GM18499 (cell line): Measurements from ENCODE around the gene SLC12A8.

Experiments
- ATAC-seq: cut with Tn5 transposase; IDR thresholded peaks from one replicate; pipeline ENCODE4 v1.9.1; 2021; ENCODE audit warnings: moderate number of reproducible peaks; ENCODE audit not compliant: insufficient read depth, unreplicated experiment

The SLC12A8 gene

DNA sequence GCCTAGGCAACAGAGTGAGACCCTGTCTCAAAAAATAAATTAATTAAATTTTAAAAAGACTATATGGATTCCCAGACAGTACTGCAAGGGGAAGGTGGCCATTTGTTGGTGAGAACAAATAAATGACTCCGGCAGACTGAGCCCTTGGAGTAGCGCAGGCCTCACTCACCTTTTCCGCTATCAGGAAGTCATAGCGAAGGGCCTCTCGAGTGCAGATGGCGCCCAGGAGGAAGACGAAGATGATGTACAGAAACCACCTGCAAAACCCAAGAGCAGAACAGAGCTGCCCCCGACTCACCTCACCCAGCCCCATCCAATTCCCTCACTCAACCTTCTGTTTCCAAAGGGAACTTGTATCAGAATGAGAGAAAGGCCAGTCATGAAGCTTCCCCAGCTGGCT lies 93.9 kb downstream of the SLC12A8 start:
- no peak for ATAC-seq

DNA sequence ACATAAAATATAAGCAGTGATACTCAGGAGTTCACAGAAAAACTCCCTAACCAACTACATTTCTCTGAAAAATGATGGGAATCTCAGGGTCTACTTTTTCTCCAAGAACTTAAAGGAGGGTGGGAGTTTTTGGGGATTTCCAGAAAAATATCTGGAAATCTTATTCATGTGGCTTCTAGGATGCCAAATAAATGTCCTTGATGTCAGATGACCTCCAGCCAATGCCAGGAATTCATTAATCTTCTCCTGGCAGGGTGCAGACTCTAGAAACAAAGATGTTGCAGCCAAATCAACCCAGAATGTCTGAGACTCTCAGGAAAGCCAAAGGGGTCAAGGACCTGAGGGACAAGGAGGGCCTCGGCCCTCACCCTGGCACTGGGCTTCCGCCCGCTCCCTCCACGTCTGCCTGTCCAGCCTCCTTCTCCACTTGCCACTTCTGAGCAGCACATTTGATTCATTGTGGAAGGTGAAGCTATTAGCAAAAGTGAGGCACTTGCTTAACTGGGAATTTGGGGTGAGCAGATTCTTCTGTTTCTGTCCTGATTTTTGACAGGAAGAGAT lies 94.8 kb downstream of the SLC12A8 start:
- ATAC-seq, result no peak

DNA sequence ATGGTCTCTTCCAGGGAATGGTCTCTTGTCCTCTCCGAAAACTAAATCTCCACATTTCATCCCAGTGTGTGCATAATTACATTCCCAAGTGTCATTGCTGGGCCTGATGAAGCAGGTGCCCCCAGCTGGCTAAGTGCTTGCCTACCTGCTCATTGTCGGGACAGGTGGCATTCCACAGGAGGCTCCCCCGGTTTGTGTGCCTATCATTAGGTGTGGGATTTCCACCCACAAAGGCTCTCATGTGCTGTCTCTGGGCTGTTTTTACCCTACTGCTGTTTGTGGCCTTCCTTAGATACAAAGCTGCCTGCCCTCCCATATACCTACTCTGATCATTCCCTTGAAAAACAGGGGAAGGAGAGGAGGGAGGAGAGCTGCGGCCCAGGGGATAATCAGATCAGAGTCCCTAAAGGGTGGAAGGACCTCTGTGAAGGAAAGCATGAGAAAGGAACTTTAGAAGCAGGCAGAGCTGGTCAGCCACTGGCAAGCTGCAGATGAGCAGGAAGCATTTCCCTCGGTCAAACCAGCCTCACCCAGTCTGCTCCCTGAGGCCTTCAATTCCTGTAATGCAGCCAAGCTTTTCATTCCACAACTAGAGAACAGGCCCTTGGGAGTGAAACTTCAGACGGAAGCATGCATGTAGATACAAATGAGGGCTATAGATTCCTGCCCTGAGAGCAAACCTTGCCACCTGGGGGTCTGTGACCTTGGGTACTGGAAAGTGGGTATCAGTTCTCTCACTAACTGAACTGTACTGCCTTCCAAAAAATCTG lies 96.1 kb downstream of the SLC12A8 start:
- no peak for ATAC-seq

DNA sequence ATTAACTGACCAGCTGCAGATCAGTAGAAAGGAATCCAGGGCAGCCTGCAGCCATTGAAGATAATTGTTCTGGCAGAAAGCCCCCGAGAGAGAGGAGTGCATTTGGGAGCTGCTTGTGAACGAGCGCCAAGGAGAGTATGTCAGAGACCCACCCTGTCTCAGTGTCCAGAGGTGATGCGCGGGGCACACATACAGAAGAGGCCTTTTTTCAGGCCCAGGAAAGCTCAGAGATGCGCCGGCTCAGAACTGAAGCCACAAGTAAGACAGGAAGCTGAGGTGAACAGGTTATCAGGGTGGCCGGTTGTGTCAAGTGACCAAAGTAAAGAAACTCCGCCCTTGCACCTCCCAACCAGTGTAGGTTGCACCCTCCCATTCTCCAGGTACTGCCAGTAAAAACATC lies 96.9 kb downstream of the SLC12A8 start:
- ATAC-seq, result no peak

GRCh38 chr3:125112981-125113380 lies 99.6 kb downstream of the SLC12A8 start:
- no peak for ATAC-seq

GRCh38 chr3:125110876-125111480 lies 101.6 kb downstream of the SLC12A8 start:
- no peak for ATAC-seq

- no peak for ATAC-seq
These were observed 102.3 kb downstream of the SLC12A8 start for GRCh38 chr3:125110016-125110875.

- no peak for ATAC-seq
These were observed 103.0 kb downstream of the SLC12A8 start for GRCh38 chr3:125109536-125109925.

DNA sequence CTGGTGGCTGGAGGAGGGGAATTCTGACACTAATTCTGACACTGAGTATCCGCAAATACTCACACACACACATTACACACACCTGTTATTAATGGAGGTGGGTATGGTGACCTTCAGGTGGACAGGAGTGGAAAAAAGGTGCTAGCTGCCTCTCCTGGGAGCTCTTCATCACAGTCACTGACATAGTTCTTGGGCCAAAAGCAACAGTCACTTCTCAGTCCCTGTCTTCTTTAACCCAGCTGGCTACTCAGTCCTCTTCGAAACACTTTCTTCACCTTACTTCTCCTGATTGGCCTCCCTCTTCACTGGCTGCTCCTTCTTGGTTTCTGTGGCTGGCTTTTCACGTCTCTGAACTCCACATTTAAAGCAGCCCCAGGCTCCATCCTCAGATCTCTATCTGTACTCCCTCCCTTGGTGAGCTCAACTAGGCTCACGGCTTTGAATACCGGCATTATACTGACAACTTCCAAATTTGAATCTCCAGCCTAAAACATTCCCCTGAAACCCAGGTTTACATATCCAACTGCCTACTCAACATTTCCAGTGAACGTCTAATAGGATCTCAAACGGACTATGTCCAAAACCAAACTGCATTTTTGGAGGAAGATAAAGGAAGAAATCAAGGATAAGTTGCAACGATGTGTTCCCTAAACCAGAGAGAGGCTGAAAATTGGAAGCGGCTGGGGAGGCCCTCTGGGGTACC lies 103.6 kb downstream of the SLC12A8 start:
- no peak for ATAC-seq

- no peak for ATAC-seq
These were observed 104.5 kb downstream of the SLC12A8 start for GRCh38 chr3:125107861-125108567.

GRCh38 chr3:125107363-125107762 lies 105.2 kb downstream of the SLC12A8 start:
- no peak for ATAC-seq

GRCh38 chr3:125105116-125105515 lies 107.4 kb downstream of the SLC12A8 start:
- ATAC-seq, result no peak

DNA sequence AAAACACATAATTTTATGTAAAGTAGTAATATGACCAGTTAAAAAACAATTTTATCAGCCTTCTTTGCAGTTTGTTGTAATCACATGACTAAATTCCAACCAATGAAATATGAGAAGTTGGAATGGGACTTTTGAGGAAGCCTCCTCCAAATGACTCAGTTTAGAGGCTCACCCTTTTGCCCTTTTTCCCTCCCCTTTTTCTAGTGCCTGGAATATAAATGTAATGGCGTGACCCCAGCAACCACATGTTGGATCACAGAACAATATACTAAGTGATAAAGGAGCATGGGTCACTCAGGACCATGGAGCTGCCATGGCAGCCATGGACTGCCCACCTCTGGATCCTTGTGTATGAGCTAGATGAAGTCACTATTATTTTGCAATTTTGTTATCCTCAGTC lies 107.9 kb downstream of the SLC12A8 start:
- ATAC-seq, result no peak

DNA sequence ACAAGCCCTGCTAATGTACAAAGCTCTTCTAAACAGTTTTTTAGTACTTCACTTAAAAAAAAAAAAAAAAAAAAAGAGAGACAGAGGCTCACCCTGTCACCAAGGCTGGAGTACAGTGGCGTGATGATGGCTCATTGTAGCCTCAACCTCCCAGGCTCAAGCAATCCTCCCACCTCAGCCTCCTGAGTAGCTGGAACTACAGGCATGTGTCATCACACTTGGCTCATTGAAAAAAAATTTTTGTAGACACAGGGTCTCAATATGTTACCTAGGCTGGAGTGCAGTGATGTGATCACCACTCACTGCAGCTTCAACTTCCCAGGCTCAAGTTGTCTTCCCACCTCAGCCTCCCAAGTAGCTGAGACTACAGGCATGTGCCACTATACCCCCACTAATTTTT lies 109.1 kb downstream of the SLC12A8 start:
- no peak for ATAC-seq

- no peak for ATAC-seq
These were observed 110.1 kb downstream of the SLC12A8 start for GRCh38 chr3:125102470-125102869.

GRCh38 chr3:125098611-125099291 lies 113.8 kb downstream of the SLC12A8 start:
- no peak for ATAC-seq

- no peak for ATAC-seq
These were observed 121.9 kb downstream of the SLC12A8 start for GRCh38 chr3:125090649-125091048.

DNA sequence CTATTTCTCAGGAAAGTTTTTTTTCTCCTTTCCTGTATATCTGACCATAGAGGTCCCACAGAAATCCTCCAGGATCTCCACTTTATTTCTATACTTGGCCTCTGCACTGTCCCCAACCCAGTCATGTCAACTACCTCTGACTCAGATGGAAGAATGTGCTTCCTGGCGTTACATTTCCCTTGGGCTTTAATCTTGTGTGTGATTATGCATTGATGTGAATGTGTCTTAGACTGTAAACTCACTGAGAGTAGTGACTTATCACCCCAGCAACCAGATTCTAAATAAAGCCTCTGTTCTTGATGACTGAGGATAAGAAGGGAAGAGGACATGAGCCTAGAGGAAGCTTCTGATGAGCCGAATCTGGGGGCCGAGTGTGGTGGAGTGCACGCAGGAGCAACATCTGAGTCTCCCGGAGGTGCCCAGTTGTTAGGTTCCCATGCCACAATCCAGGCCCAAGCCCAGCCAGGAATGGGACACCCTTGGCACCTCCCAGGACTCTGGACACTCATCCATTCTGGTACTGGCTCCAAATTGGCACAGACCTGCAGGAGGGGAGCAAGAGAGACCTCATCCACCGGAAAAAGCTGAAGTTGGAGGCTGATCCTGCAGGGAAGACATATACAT lies 124.7 kb downstream of the SLC12A8 start:
- ATAC-seq, result no peak

DNA sequence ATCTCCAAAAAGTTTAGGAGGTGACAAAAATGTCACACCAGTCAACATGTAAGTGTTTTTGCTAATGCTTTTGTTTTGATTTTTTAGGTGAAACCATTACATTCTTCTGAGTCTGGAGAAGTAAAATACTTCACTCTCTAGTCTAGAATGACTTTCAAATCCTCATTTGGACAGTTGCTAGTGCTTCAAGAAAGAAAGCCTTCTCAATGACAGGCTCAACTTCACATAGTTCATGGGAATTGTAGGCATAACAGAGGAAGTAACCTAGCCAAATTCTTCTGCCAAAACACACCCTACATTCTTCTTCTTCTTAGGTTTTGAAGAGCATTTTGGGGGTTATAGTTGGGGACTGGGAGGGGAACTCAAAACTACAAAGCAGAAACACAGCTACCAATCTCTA lies 127.4 kb downstream of the SLC12A8 start:
- no peak for ATAC-seq
